Measurements from ENCODE around the gene CAMK1G. TPM values are rescaled to one million over a fixed set of nuclear protein-coding genes. Genes with fewer than 3 reads are reported as not detected.

The CAMK1G gene
- total and polyA plus RNA-seq, 2 of the 4 experiments (the other 2 are of a cell fraction), result 0.72 to 1.8 TPM

DNA sequence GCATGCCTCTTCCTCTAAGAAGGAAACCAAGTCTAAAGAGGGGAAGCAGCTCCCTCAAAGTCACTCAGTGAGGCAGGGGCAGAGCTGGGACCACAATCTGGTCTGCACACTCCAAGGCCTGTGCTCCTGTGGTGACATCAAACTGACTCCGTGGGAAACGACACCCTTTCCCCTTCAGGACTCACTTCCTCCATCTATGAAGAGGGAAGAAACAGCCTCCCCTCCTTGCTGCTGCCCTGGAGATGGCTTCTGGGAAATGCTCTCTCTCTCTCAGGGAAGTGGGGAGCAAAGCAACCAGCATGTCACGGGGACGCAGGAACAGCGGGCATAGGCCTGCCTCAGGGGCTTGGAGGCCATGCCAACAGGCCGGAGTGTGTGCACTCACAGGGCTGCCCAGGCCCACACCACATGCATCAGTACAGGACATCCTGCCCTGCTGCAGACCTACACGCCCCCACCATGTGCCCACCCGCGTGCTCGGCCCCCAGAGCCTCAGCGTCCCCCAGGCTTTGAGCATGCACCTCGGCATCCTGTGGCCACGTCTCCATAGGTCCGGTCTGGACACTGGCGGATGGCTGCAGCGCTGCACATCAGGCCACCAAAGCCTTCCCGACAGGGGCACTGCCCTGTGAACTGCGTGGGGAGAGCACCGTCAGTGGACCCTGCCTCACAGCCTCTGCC is 43.0 kb downstream of the CAMK1G start:
- Histone ChIP-seq H3K18ac (ENCODE audit: low read depth, low read length) (no peak overlapping the region), H4K8ac (ENCODE audit: low read depth in 2 of 2, low read length in 2 of 2) (no peak overlapping the region), H3K4me3 (ENCODE audit: insufficient read depth, low read depth, low read length) (no peak overlapping the region), H3K23ac (ENCODE audit: low read depth, low read length) (no peak overlapping the region), H3K9me1 (ENCODE audit: insufficient read depth, low read length) (no peaks in the 10 kb centered on the region; the same call in 1 of the 2 replicates), H3K4me2 (ENCODE audit: low read depth, low read length) (no peak overlapping the region), H4K5ac (ENCODE audit: low read depth, low read length) (no peak overlapping the region), H3K27me3 (ENCODE audit: control insufficient read depth, insufficient read depth, low read length) (no peaks in the 10 kb centered on the region), H3K56ac (ENCODE audit: extremely low read depth, insufficient read depth, low read length) (no peak overlapping the region), H3K4ac (ENCODE audit: low read depth, low read length) (no peak overlapping the region), H2BK15ac (ENCODE audit: low read depth, low read length) (no peak overlapping the region), H2AK9ac (replicated peaks; ENCODE audit: low read depth, low read length, poor library complexity) (no peak overlapping the region), H3K9me3 (ENCODE audit: control insufficient read depth, insufficient read depth, low read length) (no peaks in the 10 kb centered on the region), H3K14ac (replicated peaks; ENCODE audit: low read depth, low read length) (no peak overlapping the region), H2AK5ac (ENCODE audit: low read depth, low read length) (no peak overlapping the region), H3K79me1 (ENCODE audit: low read depth in 1 of 2, low read length in 2 of 2) (no peaks in the 10 kb centered on the region), H2AFZ (replicated peaks; ENCODE audit: low read length, poor library complexity) (peak overlapping the region; percentile 17), H3K9ac (ENCODE audit: low read depth, low read length) (no peak overlapping the region), H3K27ac (ENCODE audit: insufficient read depth, low read length) (no peak overlapping the region), H4K91ac (ENCODE audit: insufficient read depth, low read depth, low read length) (no peak overlapping the region), H3K4me1 (ENCODE audit: control insufficient read depth, insufficient read depth, low read length) (no peaks in the 10 kb centered on the region; the same call in none of the 2 replicates), H2BK5ac (ENCODE audit: low read depth, low read length, poor library complexity, severe bottlenecking) (no peak overlapping the region), H3K36me3 (ENCODE audit: control insufficient read depth, insufficient read depth, low read length) (no peaks in the 10 kb centered on the region), H2BK20ac (ENCODE audit: low read depth, low read length) (no peak overlapping the region), H4K20me1 (ENCODE audit: insufficient read depth, low read length) (no peaks in the 10 kb centered on the region), H2BK120ac (ENCODE audit: low read depth, low read length) (no peak overlapping the region)
- dilution Hi-C loops (cut with HindIII; ENCODE audit: low sequenced_read_pairs, unreplicated experiment), result no loop called here
- ChIA-PET POLR2A (ENCODE audit: unreplicated experiment) (no interaction called here), CTCF (interaction anchor here (0.9 to 1.2 kb wide), 2 partner anchors 19 to 26 kb away, joined by 3 to 5 read pairs; partner anchors contain the start of gene LAMB3)
- WGBS, 2 experiments (ENCODE audit: extremely low coverage in 2 of 2, insufficient read length in 1 of 2), result 97% methylated on average over 9 of the region's 19 CpGs; no CpG with 5 or more reads in 1 of the 2 experiments
- no TSS peak for BruUV-seq (replicated peaks)
- DNase-seq (no peak), ATAC-seq (ENCODE audit: low read depth) (no peak)
- in situ Hi-C loops (cut with MboI; ENCODE audit: low sequenced_read_pairs), result loop anchor here (5.0 kb wide), 1 partner anchor 49 kb away; no protein-coding TSS in a partner anchor
- intact Hi-C loops (cut with micrococcal nuclease), result loop anchor here (1.0 kb wide), 3 partner anchors 50 to 67 kb away; no protein-coding TSS in a partner anchor
- TF ChIP-seq SMC3 (IDR thresholded peaks at IDR 0.05; ENCODE audit: low read depth, low read length) (no peak), RCOR1 (IDR thresholded peaks at IDR 0.05; ENCODE audit: insufficient replicate concordance, low read length) (no peak), RFX5 (IDR thresholded peaks at IDR 0.05; ENCODE audit: low read depth, low read length) (no peak), BHLHE40 (IDR thresholded peaks at IDR 0.05; ENCODE audit: low read depth, low read length) (no peak), RAD21 (IDR thresholded peaks at IDR 0.05; ENCODE audit: low read length) (no peak), MXI1 (IDR thresholded peaks at IDR 0.05; ENCODE audit: borderline replicate concordance, low read depth, low read length) (no peak), MAFK (IDR thresholded peaks at IDR 0.05; ENCODE audit: low read depth, low read length) (no peak), NFE2L2 (IDR thresholded peaks at IDR 0.05; ENCODE audit: low read depth, low read length) (no peak), USF2 (IDR thresholded peaks at IDR 0.05; ENCODE audit: low read depth, low read length) (no peak), FOS (IDR thresholded peaks at IDR 0.05; ENCODE audit: low read depth, low read length) (no peak), CHD1 (IDR thresholded peaks at IDR 0.05; ENCODE audit: low read depth, low read length) (no peak), CTCF (conservative IDR thresholded peaks at IDR 0.05; ENCODE audit: low read depth, low read length) (no peak), MAZ (IDR thresholded peaks at IDR 0.05; ENCODE audit: borderline replicate concordance, low read depth, low read length) (no peak), POLR2A (IDR thresholded peaks at IDR 0.05; ENCODE audit: low read depth, low read length) (no peak)
- TF ChIP-seq, protein P1, sequence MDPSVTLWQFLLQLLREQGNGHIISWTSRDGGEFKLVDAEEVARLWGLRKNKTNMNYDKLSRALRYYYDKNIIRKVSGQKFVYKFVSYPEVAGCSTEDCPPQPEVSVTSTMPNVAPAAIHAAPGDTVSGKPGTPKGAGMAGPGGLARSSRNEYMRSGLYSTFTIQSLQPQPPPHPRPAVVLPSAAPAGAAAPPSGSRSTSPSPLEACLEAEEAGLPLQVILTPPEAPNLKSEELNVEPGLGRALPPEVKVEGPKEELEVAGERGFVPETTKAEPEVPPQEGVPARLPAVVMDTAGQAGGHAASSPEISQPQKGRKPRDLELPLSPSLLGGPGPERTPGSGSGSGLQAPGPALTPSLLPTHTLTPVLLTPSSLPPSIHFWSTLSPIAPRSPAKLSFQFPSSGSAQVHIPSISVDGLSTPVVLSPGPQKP (IDR thresholded peaks at IDR 0.05; ENCODE audit: borderline replicate concordance, low read depth, low read length), result no peak

Data from IMR-90 (cell line).